HG03139 (cell line): ENCODE results near the gene SMCO3.

Experiments
- ATAC-seq: cut with Tn5 transposase; IDR thresholded peaks from one replicate; pipeline ENCODE4 v1.9.1; 2021; ENCODE audit not compliant: unreplicated experiment

The SMCO3 gene

GRCh38 chr12:14828892-14829291 is 14.9 kb upstream of the SMCO3 start:
- no peak for ATAC-seq

GRCh38 chr12:14827043-14827442 is 13.1 kb upstream of the SMCO3 start:
- ATAC-seq: no peak

DNA sequence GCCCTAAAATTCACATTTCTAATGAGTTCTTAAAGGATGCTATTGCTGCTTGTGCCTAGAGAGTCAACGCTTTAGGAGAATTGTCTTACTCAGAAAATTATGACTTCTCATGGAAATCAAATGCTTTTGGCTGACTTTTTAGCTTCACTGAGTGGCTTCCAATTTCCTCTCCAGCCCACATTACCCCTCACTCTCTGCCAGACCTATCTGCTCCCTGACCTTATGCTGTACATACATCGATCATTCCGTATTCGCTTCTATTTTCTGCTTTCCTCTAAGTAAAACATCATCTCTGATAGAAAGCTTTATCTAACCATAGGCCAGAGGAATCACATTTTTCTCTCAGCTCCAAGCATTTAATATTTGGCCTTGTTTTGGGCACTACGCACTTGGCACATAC is 12.5 kb upstream of the SMCO3 start:
- no peak for ATAC-seq

DNA sequence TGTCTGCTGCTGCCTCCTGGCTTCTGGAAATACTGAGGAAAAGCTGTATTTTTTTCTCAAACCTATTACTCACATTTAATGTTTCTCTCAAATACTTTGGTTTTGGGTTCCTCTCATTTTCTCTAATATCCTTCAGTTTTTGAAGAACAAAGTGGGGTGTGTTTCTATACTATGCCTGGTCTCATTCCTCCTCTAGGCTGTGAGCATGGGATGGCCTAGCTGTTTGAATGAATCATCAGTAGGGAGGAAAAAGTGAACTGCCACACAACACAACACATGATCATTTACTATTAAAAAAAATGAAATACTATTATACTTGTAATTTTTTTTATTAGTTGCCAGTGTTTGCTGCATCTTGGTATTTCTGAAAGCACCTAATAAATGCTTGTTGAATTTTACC is 11.3 kb upstream of the SMCO3 start:
- ATAC-seq: no peak

DNA sequence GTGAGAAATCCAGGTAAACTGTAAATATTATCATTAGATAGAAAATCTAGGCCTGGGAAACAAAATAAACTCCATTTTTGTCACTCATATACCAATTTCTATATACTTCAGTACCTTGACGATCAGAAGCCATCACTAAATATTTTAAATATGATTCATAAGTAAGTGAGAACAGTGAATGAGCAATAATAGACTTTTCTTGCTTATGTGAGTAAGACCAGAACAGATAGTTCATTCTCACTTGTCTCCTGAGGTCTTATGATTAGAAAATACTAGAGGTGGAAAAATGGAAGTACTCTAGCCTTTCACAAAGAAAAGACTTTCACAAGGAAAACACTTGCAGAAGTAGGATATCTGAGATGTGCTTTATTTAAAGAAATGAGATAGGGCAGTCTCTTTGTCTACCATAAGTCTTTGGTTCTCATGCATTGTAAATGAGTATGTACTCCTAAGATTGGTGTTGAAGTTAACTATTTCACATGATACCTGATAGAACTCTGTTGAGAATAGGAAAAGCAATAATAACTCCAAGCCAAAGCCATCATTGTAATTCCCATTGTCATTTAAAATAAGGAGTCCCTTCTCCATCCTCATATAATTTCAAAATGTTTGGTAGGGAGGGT is 10.1 kb upstream of the SMCO3 start:
- no peak for ATAC-seq

DNA sequence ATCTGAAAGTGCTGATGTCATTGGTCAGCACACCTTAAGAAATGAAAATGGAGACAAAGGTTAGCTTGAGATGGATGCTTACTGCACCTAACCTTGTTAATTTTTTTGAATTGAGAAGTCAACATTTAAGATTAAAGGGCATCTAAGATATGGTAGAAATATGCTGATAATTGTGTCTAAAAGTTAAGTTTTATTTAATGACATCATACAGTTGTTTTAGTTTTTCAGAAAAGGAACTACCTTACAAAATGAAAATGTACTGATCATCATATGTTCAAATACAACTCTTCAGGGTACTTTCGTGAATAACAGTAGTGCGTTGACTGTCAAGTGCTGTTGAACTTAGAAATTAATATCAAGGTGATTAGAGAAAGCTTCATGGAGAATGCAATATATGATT is 2.5 kb downstream of the SMCO3 start:
- ATAC-seq: no peak

- no peak for ATAC-seq
Measured at GRCh38 chr12:14810953-14811483, 3.0 kb downstream of the SMCO3 start.

GRCh38 chr12:14810167-14810952 is 3.6 kb downstream of the SMCO3 start:
- no peak for ATAC-seq

GRCh38 chr12:14803830-14804160 is 10.2 kb downstream of the SMCO3 start:
- peak; percentile 18 for ATAC-seq

DNA sequence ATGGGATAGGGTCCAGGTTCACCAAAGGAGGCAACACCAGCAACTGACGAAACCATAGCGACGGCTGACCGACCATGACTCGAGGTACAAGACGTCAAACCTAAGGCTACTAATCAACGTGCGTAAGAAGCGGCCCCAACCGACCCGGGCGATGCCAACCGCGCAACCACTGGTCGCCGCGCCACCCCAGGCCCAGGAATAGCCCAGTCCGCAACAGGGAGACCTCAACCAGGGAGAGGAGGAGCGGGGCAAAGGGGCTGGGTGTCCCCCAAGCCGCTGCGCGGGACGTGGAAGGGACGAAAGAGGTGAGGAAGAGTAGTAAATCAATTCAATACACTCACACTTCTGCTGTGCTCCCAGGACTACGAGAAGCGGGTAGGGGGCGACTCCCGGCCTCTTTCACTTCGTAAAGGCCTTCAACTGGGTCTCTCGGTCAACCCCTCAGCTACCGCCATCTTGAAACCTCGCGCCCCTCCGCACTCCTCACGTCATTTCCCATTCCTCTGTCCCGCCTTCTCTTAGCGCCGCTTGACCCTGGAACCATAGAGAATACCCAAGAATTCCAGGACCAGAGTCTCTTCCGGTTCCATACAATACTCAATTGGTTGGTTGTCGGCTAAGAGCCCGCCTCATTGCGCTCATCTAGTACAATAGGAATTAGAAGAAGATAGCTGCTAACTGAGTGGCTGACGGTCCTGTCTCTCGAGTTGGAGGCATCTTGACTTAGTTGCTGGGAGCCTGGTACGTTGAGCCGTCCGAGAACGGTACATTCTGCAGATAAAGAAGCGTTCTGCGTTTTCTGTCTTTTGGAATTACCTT is 10.8 kb downstream of the SMCO3 start, which contains the start of the genes C12orf60 and WBP11:
Gene C12orf60, plus strand, starts transcription at position 660 of the 819 bp plus-strand sequence. CDS start 19,266 bp downstream, outside the sequence.
Gene WBP11, minus strand, starts transcription at position 468 of the 819 bp plus-strand sequence. CDS start 2,095 bp downstream, outside the sequence.
- peak; percentile 99 for ATAC-seq

GRCh38 chr12:14802721-14803010 is 11.3 kb downstream of the SMCO3 start:
- no peak for ATAC-seq

GRCh38 chr12:14802247-14802646 is 11.7 kb downstream of the SMCO3 start:
- no peak for ATAC-seq

- no peak for ATAC-seq
Measured at GRCh38 chr12:14795028-14795448, 18.9 kb downstream of the SMCO3 start.

DNA sequence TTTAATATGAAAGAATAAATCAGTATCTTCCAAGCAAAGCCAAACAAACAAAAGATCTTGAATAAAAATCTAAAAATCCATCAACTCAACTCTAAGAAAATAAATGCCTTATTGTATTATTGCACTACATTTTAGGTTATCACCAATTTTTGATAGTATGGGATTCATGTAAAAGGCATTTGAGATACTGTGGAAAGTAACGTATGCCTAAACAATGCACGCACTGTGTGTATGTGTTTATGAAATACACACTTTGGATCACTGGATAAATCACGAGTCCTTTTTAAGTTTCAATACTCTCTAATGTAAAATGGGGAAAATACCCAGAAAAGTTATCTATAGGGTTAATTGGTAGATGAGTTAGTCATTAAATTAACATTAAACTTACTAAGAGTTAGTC is 28.4 kb downstream of the SMCO3 start:
- no peak for ATAC-seq

- no peak for ATAC-seq
Measured at GRCh38 chr12:14784471-14784870, 29.5 kb downstream of the SMCO3 start.

GRCh38 chr12:14782756-14783155 is 31.2 kb downstream of the SMCO3 start:
- no peak for ATAC-seq

GRCh38 chr12:14781563-14781962 is 32.4 kb downstream of the SMCO3 start:
- no peak for ATAC-seq

DNA sequence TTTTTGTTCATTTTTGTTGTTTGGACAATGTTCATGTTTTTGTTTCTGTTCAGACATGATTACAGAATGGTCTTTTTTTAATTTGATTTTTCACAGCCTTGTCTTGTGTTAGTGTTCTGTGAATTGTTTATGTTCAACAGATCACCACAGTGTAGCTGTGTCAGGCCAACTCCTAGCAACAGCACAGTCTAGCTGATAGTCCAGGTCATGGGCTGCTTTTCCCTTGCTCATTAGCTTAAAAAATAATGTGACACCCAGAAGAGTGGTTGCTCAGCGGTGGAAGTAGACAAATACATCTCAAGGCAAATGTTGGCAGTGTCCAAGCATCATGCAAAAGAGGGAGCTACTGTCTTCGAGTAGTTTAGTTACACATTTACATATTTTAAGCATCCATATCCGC is 33.1 kb downstream of the SMCO3 start:
- no peak for ATAC-seq

- ATAC-seq: no peak
Measured at GRCh38 chr12:14779834-14780233, 34.1 kb downstream of the SMCO3 start.

- ATAC-seq: no peak
Measured at GRCh38 chr12:14777271-14777670, 36.7 kb downstream of the SMCO3 start.

DNA sequence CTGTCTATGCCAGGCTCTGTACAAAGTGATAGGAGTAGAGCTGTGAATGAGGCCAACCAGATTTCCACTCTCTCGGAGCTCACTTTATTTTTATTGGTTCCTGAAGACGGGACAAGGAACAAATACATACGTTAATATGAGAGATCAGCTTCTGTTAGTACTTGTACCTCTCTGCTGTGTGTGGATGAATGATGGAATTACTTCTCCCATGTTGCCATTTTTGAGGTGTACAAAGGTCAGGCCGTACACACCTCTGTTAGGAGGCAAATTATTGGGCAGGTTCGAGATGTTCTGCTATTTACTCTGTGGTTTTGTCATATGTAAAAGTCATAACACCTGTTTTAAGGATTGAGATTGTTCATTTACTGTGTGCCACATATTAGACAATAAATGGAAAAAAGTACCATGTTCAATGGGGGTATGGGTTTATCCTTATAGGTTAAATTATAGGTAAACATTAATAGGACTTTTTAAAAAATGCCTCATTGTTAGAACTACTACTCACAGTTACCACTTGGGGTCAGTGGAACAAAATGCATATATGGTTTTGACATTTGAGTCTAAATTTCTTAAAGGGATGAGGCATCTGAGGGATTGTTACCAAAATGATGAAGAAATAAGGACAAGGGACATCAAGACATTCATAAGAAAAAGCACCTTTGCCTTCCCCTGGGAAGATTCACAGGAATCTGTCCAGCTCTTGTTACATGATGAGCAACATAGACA is 37.6 kb downstream of the SMCO3 start:
- ATAC-seq: no peak
